ENCODE measurements around the gene FGF6. TPM values are rescaled to one million over a fixed set of nuclear protein-coding genes. Genes with fewer than 3 reads are reported as not detected.
"Not testable (repeated sequence)": the region's sequence is repeated elsewhere in the genome, so short reads cannot be mapped to it uniquely, and the experiment has no call there.

The FGF6 gene
- total RNA-seq, 1 donor from 2014 or later: not detected

DNA sequence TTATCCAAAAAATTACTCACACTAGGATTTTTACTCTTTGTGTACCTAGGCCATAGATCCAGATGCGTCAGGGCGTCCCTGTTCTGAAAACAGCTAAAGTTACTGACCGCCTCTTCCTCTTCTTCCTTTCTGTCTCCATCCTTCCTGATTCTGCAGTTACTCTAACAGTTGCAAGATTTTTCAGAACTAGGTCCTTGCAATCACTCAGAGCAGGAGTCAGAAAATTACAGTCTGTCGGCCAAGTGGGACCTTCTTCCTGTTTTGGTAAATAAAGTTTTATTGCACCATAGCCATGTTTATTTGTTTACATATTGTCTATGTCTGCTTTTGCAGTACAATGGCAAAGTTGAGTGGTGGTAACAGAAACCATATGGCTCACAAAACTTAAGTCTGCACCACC lies 25.6 kb upstream of the FGF6 start:
- Mint-ChIP-seq H3K4me1 (ENCODE audit: low read depth) (no peaks in the 10 kb centered on the region), H3K27ac (no peak overlapping the region), H3K36me3 (ENCODE audit: insufficient read depth) (no peaks in the 10 kb centered on the region), H3K27me3 (peaks cover 24% of the 10 kb centered on the region), H3K4me3 (ENCODE audit: low read depth) (no peak overlapping the region), H3K9me3 (ENCODE audit: low read depth) (no peaks in the 10 kb centered on the region)
- DNase-seq (ENCODE audit: low spot score, unreplicated experiment): no peak
- TF ChIP-seq, protein P1, sequence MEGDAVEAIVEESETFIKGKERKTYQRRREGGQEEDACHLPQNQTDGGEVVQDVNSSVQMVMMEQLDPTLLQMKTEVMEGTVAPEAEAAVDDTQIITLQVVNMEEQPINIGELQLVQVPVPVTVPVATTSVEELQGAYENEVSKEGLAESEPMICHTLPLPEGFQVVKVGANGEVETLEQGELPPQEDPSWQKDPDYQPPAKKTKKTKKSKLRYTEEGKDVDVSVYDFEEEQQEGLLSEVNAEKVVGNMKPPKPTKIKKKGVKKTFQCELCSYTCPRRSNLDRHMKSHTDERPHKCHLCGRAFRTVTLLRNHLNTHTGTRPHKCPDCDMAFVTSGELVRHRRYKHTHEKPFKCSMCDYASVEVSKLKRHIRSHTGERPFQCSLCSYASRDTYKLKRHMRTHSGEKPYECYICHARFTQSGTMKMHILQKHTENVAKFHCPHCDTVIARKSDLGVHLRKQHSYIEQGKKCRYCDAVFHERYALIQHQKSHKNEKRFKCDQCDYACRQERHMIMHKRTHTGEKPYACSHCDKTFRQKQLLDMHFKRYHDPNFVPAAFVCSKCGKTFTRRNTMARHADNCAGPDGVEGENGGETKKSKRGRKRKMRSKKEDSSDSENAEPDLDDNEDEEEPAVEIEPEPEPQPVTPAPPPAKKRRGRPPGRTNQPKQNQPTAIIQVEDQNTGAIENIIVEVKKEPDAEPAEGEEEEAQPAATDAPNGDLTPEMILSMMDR (IDR thresholded peaks at IDR 0.05; ENCODE audit: unreplicated experiment): no peak

DNA sequence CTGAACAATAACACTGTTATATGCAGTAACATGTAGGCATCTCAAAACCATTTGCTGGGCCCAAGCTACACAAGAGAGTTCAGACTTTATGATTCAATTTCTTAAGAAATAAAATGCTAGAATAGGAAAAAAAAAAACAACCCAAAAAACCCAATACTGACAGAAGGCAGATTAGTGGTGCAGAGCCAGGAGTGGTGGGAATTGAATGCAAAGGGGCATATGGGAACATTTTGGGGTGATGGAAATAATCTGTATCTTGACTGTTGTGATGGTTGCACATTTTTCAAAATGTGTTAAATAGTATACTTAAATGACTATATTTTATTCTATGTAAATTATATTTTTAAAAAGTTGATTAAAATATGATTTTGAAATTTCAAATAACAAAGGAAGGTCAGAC lies 23.4 kb upstream of the FGF6 start:
- TF ChIP-seq, protein P1 (IDR thresholded peaks at IDR 0.05; ENCODE audit: unreplicated experiment): no peak
- Mint-ChIP-seq H3K9me3 (ENCODE audit: low read depth) (no peaks in the 10 kb centered on the region), H3K36me3 (ENCODE audit: insufficient read depth) (no peaks in the 10 kb centered on the region), H3K27ac (no peak overlapping the region), H3K4me1 (ENCODE audit: low read depth) (no peaks in the 10 kb centered on the region), H3K4me3 (ENCODE audit: low read depth) (no peak overlapping the region), H3K27me3 (peaks cover 13% of the 10 kb centered on the region)
- DNase-seq (ENCODE audit: low spot score, unreplicated experiment): no peak

DNA sequence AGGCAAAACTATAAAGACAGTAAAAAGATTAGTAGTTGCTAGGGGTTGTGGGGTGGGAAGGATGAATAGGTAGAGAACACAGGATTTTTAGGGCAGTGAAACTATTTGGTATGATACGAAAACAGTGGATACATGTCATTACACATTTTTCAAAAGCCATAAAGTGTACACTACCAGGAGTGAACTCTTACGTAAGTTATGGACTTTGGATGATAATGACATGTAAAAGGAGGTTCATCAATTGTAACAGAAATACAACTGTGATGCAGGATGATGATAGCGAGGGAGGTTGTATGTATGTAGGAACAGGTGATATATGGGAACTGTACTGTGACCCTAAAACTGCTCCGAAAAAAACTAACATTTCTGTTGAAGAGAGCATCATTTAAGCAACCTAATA lies 15.1 kb upstream of the FGF6 start:
- TF ChIP-seq, protein P1 (IDR thresholded peaks at IDR 0.05; ENCODE audit: unreplicated experiment): no peak
- Mint-ChIP-seq H3K27me3 (no peaks in the 10 kb centered on the region), H3K4me3 (ENCODE audit: low read depth) (no peak overlapping the region), H3K36me3 (ENCODE audit: insufficient read depth) (no peaks in the 10 kb centered on the region), H3K27ac (no peak overlapping the region), H3K4me1 (ENCODE audit: low read depth) (no peaks in the 10 kb centered on the region), H3K9me3 (ENCODE audit: low read depth) (peaks cover 3% of the 10 kb centered on the region)
- DNase-seq (ENCODE audit: low spot score, unreplicated experiment): no peak

DNA sequence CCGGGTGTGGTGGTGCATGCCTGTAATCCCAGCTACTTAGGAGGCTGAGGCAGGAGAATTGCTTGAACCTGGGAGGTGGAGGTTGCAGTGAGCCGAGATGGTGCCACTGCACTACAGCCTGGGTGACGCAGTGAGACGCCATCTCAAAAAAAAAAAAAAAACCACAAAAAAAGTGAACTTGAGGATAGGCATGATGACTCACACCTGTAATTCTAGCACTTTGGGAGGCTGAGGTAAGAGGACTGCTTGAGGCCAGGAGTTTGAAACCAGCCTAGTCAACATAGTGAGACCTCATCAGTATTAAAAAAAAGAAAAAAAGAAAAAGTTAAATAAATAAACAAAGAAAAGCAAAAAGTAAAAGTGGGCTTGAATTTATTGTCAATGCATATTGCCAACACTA lies 10.2 kb upstream of the FGF6 start:
- H3K4me1 Mint-ChIP-seq (ENCODE audit: low read depth); H3K4me3 Mint-ChIP-seq (ENCODE audit: low read depth); DNase-seq (ENCODE audit: low spot score, unreplicated experiment); H3K9me3 Mint-ChIP-seq (ENCODE audit: low read depth); H3K36me3 Mint-ChIP-seq (ENCODE audit: insufficient read depth); H3K27ac Mint-ChIP-seq: not testable (repeated sequence)
- peaks cover 21% of the 10 kb centered on the region for H3K27me3 Mint-ChIP-seq

DNA sequence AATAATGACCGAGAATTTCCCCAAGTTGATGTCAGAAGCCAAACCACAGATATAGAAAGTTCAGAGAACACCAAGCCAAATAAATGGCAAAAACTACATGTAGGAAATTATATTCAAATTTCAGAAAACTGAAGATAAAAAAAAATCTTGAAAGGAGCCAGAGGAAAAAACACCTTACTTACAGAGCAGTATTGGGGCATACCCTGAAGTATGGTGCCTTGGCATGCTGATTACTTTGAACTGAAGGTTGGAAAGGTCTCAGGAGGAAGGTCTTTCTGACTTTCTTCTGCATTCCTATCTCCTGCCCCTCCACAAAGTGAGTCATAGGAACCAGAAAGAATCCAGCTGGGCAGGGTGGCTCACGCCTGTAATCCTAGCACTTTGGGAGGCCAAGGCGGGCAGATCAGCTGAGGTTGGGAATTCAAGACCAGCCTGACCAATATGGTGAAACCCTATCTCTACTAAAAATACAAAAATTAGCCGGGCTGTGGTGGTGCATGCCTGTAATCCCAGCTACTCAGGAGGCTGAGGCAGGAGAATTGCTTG lies 8.8 kb upstream of the FGF6 start:
- no peaks in the 10 kb centered on the region for H3K36me3 Mint-ChIP-seq (ENCODE audit: insufficient read depth)
- H3K27me3 Mint-ChIP-seq: peaks cover 34% of the 10 kb centered on the region
- H3K9me3 Mint-ChIP-seq (ENCODE audit: low read depth): peaks cover 6% of the 10 kb centered on the region
- H3K4me1 Mint-ChIP-seq (ENCODE audit: low read depth): no peaks in the 10 kb centered on the region
- no peak overlapping the region for H3K27ac Mint-ChIP-seq
- H3K4me3 Mint-ChIP-seq (ENCODE audit: low read depth): no peak overlapping the region
- no peak for DNase-seq (ENCODE audit: low spot score, unreplicated experiment)
- TF ChIP-seq, protein P1 (IDR thresholded peaks at IDR 0.05; ENCODE audit: unreplicated experiment): no peak

DNA sequence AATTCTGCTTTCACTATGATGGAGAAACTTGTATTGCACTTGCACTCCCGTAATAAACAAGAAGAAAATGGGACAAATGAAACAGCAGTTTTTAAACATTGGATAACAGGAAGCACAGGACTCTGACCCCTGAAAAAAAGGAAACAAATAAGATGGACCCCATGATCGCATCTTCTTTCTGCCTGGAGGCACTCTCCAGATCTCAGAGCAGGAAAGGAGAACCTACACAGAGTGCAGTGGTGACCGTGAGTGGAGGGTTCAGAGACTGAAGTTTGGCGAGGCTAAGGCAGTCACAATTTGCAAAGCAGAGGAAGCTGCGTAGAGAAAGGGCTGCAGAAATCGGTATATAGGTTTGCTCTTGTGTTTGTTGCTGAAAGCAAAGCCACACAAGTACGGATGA lies 6.1 kb upstream of the FGF6 start:
- peaks cover 6% of the 10 kb centered on the region for H3K9me3 Mint-ChIP-seq (ENCODE audit: low read depth)
- no peak overlapping the region for H3K27ac Mint-ChIP-seq
- H3K36me3 Mint-ChIP-seq (ENCODE audit: insufficient read depth): no peaks in the 10 kb centered on the region
- no peak overlapping the region for H3K4me3 Mint-ChIP-seq (ENCODE audit: low read depth)
- no peak for DNase-seq (ENCODE audit: low spot score, unreplicated experiment)
- H3K4me1 Mint-ChIP-seq (ENCODE audit: low read depth): no peaks in the 10 kb centered on the region
- TF ChIP-seq, protein P1 (IDR thresholded peaks at IDR 0.05; ENCODE audit: unreplicated experiment): no peak
- H3K27me3 Mint-ChIP-seq: peaks cover 48% of the 10 kb centered on the region

Data from progenitor cell of endocrine pancreas (in vitro differentiated cells).